Prostate gland (tissue), 2 donors: ENCODE measurements around the gene GHR.

Experiments
- CTCF ChIP-seq, 4 experiments: fragments of 200-600 bp in 2 of 4; fragments of 450-650 bp in 2 of 4; sonication (generic) in 2 of 4; IDR thresholded peaks; 1 replicate in 3 of 4; 2 replicates in 1 of 4; pipeline ENCODE4 v1.5.1; 2016 to 2019; ENCODE audit warnings: antibody characterized with exemption in 4 of 4, mild to moderate bottlenecking in 2 of 4, moderate library complexity in 2 of 4
- POLR2A ChIP-seq: fragments of 450-650 bp; IDR thresholded peaks from one replicate; pipeline ENCODE4 v1.6.1; 2016; ENCODE audit warnings: antibody characterized with exemption, mild to moderate bottlenecking

- TF ChIP-seq CTCF (IDR thresholded peaks at IDR 0.05), result no peak
- TF ChIP-seq POLR2A, result no peak
Observed at GRCh38 chr5:42598311-42598710, 175.1 kb downstream of the GHR start.
